GM18870 (cell line): ENCODE measurements around the gene PGAP2.

Source experiments
- ATAC-seq: cut with Tn5 transposase; IDR thresholded peaks from one replicate; pipeline ENCODE4 v1.9.1; 2021; ENCODE audit warnings: moderate library complexity; ENCODE audit not compliant: unreplicated experiment

The PGAP2 gene

GRCh38 chr11:3831378-3832239 lies 23.2 kb downstream of the PGAP2 start:
- ATAC-seq = no peak

GRCh38 chr11:3832816-3833215 lies 24.5 kb downstream of the PGAP2 start:
- no peak for ATAC-seq

DNA sequence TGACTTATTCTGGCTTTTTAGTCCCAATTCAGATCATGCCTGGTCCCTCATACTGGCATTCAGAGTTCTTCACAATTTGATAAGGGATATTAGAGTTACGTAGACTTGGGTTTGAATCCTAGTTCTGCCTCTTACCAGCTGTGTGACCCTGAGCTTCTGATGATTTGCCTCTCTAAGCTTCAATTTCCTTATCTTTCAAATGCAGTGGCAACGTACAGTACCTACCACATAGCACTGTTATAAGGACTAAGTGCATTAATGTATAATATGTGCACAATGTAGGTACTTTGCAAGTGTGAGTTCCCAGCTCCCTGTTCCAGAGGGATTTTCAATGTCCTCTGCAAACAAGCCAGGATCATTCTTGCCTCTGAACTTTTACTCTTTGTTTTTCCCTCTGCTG lies 25.1 kb downstream of the PGAP2 start:
- no peak for ATAC-seq

DNA sequence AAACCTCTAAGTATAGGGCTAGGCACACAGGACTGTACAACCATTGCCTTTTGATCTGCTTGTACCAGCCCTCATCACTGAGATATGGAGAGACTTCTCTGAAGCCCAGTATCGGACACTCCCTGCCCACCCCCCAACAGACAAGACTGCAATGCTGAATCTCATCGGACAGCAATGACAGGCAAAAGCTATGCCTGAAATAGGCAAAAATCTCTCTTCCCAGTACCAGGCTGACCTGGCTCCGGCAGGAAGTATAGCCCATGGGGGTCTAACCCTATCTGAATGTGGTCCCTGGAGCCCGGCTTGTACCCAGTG lies 25.9 kb downstream of the PGAP2 start:
- no peak for ATAC-seq

- ATAC-seq = no peak
These were observed 26.5 kb downstream of the PGAP2 start for GRCh38 chr11:3834664-3835461.

DNA sequence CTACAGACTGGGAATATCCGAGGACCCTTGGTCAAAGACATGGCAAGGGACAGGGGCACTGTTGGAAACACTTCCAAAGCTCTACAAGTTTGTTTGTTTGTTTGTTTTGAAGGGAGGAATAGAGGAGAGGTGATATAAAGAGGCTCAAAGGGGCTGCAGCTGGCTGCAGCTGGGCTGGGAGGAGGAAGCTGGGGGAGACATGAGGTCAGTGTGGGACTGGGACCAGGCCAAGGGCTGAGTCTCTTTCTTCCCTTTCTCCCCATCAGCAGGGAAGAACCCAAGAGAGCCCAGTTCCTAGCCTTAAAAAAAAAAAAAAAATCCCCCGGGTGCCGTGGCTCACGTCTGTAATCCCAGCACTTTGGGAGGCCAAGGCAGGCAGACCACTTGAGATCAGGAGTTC lies 27.4 kb downstream of the PGAP2 start:
- no peak for ATAC-seq

- no peak for ATAC-seq
These were observed 28.5 kb downstream of the PGAP2 start for GRCh38 chr11:3836903-3837302.

GRCh38 chr11:3837793-3838192 lies 29.4 kb downstream of the PGAP2 start:
- ATAC-seq = no peak

GRCh38 chr11:3838504-3838903 lies 30.1 kb downstream of the PGAP2 start:
- no peak for ATAC-seq

DNA sequence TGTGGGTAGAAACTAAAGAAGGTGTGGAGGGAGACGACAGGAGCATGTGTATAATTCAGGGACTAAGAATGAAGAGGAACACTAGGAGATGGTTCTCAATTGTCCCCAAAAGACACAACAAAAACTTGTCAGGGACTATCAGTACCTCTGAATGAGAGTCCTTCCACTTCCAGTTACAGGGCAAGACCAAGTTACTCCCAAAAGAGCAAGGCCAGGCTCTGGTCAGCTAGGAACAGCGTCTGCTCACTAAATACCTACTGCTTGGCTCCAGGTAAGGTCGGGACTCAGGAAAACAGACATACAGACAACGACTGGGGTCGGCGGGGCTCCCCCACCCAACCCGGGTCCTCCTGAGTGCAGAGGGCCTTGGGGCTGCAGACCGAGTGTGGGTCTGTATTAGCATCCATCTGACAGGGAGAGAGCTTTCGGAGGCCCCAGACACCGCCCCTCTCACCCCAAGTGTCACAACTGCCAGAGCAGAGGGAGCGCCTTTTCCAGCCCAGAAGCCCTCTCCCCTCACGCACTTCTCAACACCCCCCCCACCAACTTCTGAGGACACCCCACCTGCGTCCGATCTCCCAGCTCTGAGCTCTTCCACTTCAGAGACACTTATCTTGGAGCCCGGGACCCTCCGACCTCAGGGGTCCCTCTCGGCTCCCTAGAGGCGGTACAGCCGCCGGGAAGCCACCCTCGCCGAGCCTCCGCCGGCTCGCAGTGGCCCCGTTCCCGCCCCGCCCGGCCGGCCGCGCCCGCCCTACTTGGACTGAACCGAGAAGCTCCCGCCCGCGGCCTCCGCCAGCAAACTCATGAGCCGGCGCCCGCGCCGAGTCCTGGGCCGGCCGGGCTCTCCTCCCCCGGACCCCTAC lies 31.9 kb downstream of the PGAP2 start:
- ATAC-seq = peak; percentile 1

- ATAC-seq = peak; percentile 44
These were observed 32.6 kb downstream of the PGAP2 start, which contains the start of gene RHOG for GRCh38 chr11:3840870-3841425. TSS of gene RHOG (minus strand) at chr11:3840959. CDS start at chr11:3828138, 12,821 bp downstream.

- peak; percentile 44 for ATAC-seq
These were observed 33.3 kb downstream of the PGAP2 start for GRCh38 chr11:3841426-3842350.

DNA sequence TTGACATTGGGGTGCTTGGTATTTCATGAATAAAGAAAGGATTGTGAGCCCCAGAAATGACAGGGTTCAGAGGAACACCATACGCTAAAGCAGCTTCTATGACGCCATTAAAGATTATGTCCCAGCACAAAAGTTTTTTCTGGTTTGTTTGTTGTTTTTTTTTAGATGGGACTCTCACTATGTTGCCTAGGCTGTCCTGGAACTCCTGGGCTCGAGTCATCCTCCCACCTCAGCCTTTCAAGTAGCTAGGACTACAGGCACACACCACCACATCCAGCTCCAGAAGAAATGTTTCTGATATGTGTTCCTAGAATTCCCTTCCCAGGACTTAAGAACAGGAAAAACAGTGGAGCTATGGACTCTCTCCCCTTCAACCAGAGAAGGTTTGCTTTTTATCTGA lies 35.0 kb downstream of the PGAP2 start:
- no peak for ATAC-seq

- no peak for ATAC-seq
These were observed 36.9 kb downstream of the PGAP2 start for GRCh38 chr11:3845246-3845645.

DNA sequence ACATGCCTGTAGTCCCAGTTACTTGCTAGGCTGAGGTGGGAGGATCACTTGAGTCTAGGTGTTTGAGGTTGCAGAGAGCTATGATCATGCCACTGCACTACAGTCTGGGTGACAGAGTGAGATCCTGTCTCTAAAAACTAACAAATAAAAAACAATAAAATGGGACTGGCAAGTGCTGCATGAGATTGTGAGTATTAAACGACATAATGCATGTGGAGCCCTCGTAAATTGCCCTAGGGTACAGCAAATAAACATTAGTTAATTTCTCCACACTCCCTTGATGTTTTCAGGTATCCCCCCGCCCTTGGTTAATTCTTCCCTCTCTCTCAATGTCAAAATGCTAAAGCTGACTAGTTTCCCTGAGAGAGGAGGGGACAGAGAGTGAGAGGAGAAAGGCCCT lies 37.3 kb downstream of the PGAP2 start:
- ATAC-seq = no peak

GRCh38 chr11:3849297-3849874 lies 41.0 kb downstream of the PGAP2 start:
- no peak for ATAC-seq

GRCh38 chr11:3853545-3853842 lies 45.1 kb downstream of the PGAP2 start:
- no peak for ATAC-seq

- ATAC-seq = peak; percentile 16
These were observed 45.7 kb downstream of the PGAP2 start for GRCh38 chr11:3853899-3854659.

DNA sequence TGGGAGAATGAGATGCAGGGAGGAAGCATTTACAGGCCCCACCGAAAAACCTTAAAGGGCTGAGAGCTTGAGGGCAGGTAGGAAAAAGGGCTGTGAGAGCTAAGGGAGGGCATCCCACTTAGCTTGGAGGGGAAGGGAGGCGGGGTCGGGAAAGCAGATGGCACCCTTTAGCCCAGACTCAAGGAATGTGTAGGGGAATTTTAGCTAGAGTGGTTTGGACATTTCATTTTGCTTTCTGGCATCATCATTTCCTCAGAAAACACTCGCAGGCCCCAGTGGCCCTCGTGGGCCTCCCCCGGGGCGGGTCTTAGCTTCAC lies 46.3 kb downstream of the PGAP2 start:
- no peak for ATAC-seq
